ENCODE measurements around the gene PPFIBP2.

DNA sequence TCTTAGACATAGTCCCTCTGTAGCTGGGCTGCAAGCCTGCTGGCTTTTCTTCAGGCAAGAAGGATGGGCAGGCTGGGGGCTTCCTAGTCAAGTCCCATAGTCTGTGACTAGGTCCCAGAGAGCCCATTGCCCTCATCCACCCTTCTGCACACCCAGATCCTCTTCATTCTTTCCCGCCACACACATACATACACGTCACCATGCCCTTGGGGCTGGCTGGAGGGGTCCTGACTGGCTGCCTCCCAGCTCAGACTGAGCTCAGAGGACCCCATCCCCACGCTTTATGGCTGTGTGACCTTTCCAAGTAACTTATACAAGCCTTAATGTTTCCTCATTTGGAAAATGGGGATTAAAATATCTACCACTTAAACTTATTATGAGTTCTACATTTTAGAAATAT is 13.5 kb upstream of the PPFIBP2 start:
- no peak for TF ChIP-seq HDAC2 (IDR thresholded peaks at IDR 0.05)
- TF ChIP-seq NR3C1 (IDR thresholded peaks at IDR 0.05): no peak

All from A549 (cell line).